Activated CD4-positive, alpha-beta memory T cell treated with anti-CD3 and anti-CD28 coated beads for 36 hours (primary cell): ENCODE measurements around the gene PAX2. TPM values are rescaled to one million over a fixed set of nuclear protein-coding genes. Genes with fewer than 3 reads are reported as not detected.

ENCODE experiments used
- CTCF ChIA-PET: fragments of 350-600 bp; sonication (Branson Sonifier 250); formaldehyde crosslinking; loops from one replicate; lab custom pipeline; 2021; ENCODE audit warnings: antibody characterized with exemption, inconsistent platforms; lab: Charles Lee
- POLR2A ChIA-PET: fragments of 350-600 bp; sonication (Branson Sonifier 250); formaldehyde crosslinking; loops from one replicate; lab custom pipeline; 2021; ENCODE audit warnings: antibody characterized with exemption; lab: Charles Lee
- DNase-seq: peaks from one replicate; pipeline ENCODE4 v3.0.0-alpha.2; 2020
- H3K27ac Mint-ChIP-seq: one replicate; pipeline ENCODE4 v1.8.0; 2021; ENCODE audit warnings: mixed read lengths
- H3K27me3 Mint-ChIP-seq: one replicate; pipeline ENCODE4 v1.8.0; 2021; ENCODE audit warnings: mixed read lengths
- H3K36me3 Mint-ChIP-seq: one replicate; pipeline ENCODE4 v1.8.0; 2021; ENCODE audit warnings: mixed read lengths
- H3K4me1 Mint-ChIP-seq: one replicate; pipeline ENCODE4 v1.8.0; 2021; ENCODE audit warnings: low read depth, mixed read lengths
- H3K4me3 Mint-ChIP-seq: one replicate; pipeline ENCODE4 v1.8.0; 2021; ENCODE audit warnings: mild to moderate bottlenecking, mixed read lengths
- H3K9me3 Mint-ChIP-seq: one replicate; pipeline ENCODE4 v1.8.0; 2021; ENCODE audit warnings: mixed read lengths
- intact Hi-C: fragments of 100-400 bp; cut with micrococcal nuclease; formaldehyde crosslinking; loops from one replicate; pipeline ENCODE4 v1.15.1; 2023
- total RNA-seq, 2 experiments: library from RNA; stranded (reverse); gene quantifications; one replicate each; pipeline ENCODE4 v1.2.3, GENCODE V29; 2021

Gene PAX2
- total RNA-seq, 2 experiments from 2014 or later: not detected

DNA sequence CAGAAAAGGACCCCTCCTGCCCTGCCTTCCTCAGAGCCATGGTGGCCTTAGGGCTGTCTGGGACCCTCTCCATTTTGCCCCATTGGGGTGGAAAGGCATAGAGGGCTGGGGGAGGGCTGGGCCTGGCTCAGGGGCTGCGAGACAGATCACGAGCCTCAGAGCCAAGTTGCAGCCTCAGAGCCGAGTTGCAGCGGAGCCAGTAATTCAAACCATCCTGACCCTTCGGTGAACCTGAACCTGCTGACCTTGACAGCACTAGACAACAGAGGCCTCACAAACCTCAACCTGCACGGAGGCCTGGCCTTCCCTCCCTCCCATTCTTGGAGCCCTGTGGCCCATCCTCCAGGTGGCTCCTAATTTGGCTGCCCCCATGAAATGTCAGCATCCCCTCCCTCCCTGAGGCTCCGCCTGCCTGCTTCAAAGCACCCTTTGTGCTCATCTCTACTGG is 45.4 kb downstream of the PAX2 start:
- no peaks in the 10 kb centered on the region for H3K4me1 Mint-ChIP-seq
- intact Hi-C loops: no loop called here
- H3K9me3 Mint-ChIP-seq: no peaks in the 10 kb centered on the region
- no peak for DNase-seq
- H3K27me3 Mint-ChIP-seq: peaks cover 30% of the 10 kb centered on the region
- ChIA-PET POLR2A (no interaction called here), CTCF (no interaction called here)
- H3K36me3 Mint-ChIP-seq: no peaks in the 10 kb centered on the region
- no peak overlapping the region for H3K27ac Mint-ChIP-seq
- no peak overlapping the region for H3K4me3 Mint-ChIP-seq

DNA sequence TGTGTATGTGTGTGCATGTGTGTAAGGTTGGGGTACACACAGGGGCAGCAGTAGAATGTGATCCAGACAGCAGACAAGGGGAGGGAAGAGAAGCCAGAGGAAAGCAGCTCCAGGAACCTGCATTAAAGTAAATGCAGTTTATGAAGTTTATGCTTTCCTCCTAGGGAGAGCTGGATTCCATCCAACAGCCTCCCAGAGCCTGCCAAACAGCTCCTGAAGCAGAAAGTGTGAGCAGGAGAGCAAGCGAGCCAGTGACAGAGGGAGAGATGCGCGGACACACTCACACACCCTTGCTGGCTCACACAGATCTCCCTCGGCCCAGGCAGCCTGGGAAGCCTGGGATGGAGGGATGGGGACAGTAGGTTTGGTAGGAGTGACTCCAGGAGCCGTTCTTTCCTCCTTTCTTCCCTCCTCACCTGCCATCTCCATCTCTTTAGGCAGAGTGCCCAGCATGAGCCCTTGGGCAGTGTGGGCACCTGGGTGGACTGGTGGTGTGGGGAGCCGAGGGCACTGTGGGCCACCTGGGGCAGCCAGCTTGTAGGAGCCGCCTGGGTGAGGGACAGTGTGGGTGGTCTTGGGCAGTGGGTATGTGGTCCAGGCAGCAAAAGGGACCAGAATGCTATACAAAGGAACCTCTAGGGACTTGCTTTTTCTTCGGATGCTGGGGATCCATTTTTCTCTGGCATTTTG is 46.1 kb downstream of the PAX2 start:
- Mint-ChIP-seq H3K4me1 (no peaks in the 10 kb centered on the region), H3K4me3 (no peak overlapping the region), H3K27me3 (peaks cover 30% of the 10 kb centered on the region), H3K9me3 (no peaks in the 10 kb centered on the region), H3K27ac (no peak overlapping the region), H3K36me3 (no peaks in the 10 kb centered on the region)
- CTCF ChIA-PET: no interaction called here
- POLR2A ChIA-PET: no interaction called here
- DNase-seq: no peak
- intact Hi-C loops: no loop called here

DNA sequence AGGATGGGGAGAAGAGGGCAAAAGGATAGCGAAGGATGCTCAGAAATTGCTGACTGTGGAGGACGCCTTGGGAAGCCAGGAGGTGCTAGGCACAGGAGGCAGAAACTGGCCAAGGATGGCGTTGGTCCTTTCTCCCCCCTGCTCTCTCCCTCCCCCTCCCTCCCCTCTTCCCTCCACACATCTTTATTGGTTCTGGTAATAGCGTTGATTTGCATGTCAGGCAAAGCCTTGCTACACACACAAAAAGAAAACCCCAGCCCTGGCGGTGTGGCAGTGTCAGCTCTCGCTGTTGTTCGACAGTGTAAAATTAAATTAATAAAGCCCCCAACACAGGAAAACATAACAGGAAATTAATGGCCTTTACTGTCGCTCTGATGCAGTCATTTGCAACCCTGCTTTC is 47.2 kb downstream of the PAX2 start:
- peaks cover 33% of the 10 kb centered on the region for H3K27me3 Mint-ChIP-seq

DNA sequence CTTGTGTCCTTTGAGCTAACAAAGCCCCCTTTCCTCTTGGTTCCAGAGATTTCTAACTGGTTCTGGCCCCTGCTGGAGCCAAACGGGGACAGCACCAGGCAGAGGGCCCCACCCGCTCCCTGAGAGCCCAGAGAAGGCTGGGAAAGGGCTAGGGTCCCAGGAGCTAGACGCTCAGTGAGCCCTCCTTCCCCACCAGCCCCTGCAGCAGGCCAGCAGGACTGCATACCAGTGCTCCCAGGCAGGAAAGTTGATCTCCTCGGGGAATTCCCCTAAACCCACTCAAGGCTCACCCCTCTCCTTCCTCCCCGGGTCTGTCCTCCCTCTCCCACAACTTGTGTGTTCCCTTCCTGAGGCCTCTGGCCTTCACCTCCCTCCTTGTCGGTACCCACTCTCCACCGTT is 47.7 kb downstream of the PAX2 start:
- CTCF ChIA-PET: interaction anchor here (0.7 kb wide), 1 partner anchor 79 kb away, joined by 3 read pairs; no protein-coding TSS in a partner anchor
- Mint-ChIP-seq H3K4me3 (no peak overlapping the region), H3K4me1 (no peaks in the 10 kb centered on the region), H3K27ac (no peak overlapping the region), H3K9me3 (no peaks in the 10 kb centered on the region), H3K27me3 (peaks cover 34% of the 10 kb centered on the region), H3K36me3 (no peaks in the 10 kb centered on the region)
- intact Hi-C loops: no loop called here
- POLR2A ChIA-PET: no interaction called here
- no peak for DNase-seq

More for the DNA sequence above, 47.2 kb downstream of the PAX2 start:
- POLR2A ChIA-PET: no interaction called here
- no peaks in the 10 kb centered on the region for H3K9me3 Mint-ChIP-seq
- no peaks in the 10 kb centered on the region for H3K4me1 Mint-ChIP-seq
- CTCF ChIA-PET: no interaction called here
- no peak overlapping the region for H3K27ac Mint-ChIP-seq
- intact Hi-C loops: no loop called here
- no peak for DNase-seq
- H3K36me3 Mint-ChIP-seq: no peaks in the 10 kb centered on the region
- no peak overlapping the region for H3K4me3 Mint-ChIP-seq

DNA sequence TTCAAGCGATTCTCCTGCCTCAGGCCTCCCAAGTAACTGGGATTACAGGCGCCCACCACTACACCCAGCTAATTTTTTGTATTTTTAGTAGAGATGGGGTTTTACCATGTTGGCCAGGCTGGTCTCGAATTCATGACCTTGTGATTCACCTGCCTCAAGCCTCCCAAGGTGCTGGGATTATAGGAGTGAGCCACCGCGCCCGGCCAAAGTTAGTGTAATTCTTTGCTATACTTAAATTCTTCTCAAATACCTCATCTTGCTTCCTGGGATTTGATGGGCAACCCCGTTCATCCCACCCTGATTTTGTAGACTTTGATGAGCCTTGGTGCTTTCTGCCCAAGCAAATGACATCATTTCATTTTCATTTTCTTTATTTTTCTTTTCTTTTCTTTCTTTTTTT is 54.5 kb downstream of the PAX2 start:
- DNase-seq: no peak
- no peaks in the 10 kb centered on the region for H3K9me3 Mint-ChIP-seq

DNA sequence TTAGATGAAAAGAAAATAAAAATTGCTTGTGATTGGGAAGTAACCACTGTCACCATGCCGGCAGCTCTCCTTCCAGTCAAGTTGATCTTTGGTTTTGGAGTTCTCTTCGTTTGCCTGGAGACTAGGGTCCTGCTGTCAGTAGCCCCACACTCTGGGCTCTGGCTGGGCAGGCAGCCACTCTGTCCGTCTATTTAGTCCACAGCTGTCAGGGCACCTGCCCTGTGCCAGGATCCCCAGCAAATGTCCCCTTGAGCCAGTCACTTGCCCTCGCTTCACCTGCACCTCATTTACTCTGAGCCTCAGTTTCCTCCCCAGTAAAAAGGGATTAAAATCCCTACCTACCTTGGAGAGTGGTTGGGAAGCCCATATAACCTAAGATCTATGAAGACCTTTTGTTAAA is 55.5 kb downstream of the PAX2 start:
- POLR2A ChIA-PET: no interaction called here
- no peaks in the 10 kb centered on the region for H3K4me1 Mint-ChIP-seq

More for the DNA sequence above, 54.5 kb downstream of the PAX2 start:
- no peak overlapping the region for H3K27ac Mint-ChIP-seq
- no peaks in the 10 kb centered on the region for H3K4me1 Mint-ChIP-seq
- CTCF ChIA-PET: interaction anchor here (0.6 kb wide), 1 partner anchor 397 kb away, joined by 3 read pairs; no protein-coding TSS in a partner anchor
- no peaks in the 10 kb centered on the region for H3K36me3 Mint-ChIP-seq
- no peak overlapping the region for H3K4me3 Mint-ChIP-seq
- peaks cover 50% of the 10 kb centered on the region for H3K27me3 Mint-ChIP-seq
- intact Hi-C loops: no loop called here
- POLR2A ChIA-PET: no interaction called here

DNA sequence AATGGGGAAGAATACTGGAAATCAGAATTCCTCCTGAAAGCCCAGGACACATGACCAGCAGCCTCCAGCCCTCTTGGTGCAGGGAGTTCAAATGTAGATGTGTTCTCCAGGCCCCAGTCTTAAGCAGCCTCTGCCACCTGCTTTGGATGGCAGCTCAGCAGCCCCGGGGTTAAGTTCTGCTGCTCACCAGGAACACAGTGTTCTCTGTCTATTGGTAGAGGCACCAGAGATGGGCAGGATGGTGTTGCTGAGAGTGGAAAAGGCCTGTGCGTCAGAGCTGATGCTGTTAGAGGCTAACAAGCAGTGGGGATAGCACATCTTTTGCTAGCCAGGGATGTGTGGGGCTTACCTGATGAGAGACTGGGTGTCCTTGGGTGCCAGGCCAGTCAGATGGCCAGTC is 56.8 kb downstream of the PAX2 start:
- DNase-seq: no peak
- intact Hi-C loops: no loop called here
- Mint-ChIP-seq H3K27ac (no peak overlapping the region), H3K4me3 (no peak overlapping the region), H3K4me1 (no peaks in the 10 kb centered on the region), H3K36me3 (no peaks in the 10 kb centered on the region), H3K27me3 (peaks cover 56% of the 10 kb centered on the region), H3K9me3 (no peaks in the 10 kb centered on the region)
- ChIA-PET CTCF (no interaction called here), POLR2A (no interaction called here)

More for the DNA sequence above, 55.5 kb downstream of the PAX2 start:
- no peak overlapping the region for H3K27ac Mint-ChIP-seq
- CTCF ChIA-PET: no interaction called here
- no peaks in the 10 kb centered on the region for H3K36me3 Mint-ChIP-seq
- H3K27me3 Mint-ChIP-seq: peaks cover 51% of the 10 kb centered on the region
- H3K4me3 Mint-ChIP-seq: no peak overlapping the region
- no peak for DNase-seq
- intact Hi-C loops: no loop called here
- H3K9me3 Mint-ChIP-seq: no peaks in the 10 kb centered on the region

DNA sequence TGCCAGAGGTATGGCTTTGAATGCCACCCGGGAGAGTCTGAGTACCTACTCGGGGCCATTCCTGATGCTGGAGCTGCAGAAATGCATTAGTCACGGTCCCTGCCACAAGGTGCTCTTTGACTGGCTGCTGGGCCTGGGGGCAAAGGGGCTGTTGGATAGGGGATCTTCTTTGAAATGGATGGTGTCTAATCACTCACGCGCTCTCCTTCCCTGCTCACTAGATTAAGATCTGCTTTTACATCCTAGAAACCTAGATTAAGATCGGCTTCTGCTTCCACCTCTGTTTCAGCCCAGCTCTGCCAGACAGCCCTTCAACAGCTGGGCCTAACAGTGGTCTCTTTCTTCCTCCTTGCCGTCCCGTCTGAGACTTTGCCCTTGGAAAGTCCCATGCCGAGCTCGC is 57.2 kb downstream of the PAX2 start:
- intact Hi-C loops: no loop called here
- no peaks in the 10 kb centered on the region for H3K9me3 Mint-ChIP-seq
- no peak overlapping the region for H3K27ac Mint-ChIP-seq
- no peaks in the 10 kb centered on the region for H3K36me3 Mint-ChIP-seq
- CTCF ChIA-PET: no interaction called here
- POLR2A ChIA-PET: no interaction called here
- peaks cover 56% of the 10 kb centered on the region for H3K27me3 Mint-ChIP-seq
- DNase-seq: no peak
- H3K4me1 Mint-ChIP-seq: no peaks in the 10 kb centered on the region
- no peak overlapping the region for H3K4me3 Mint-ChIP-seq

DNA sequence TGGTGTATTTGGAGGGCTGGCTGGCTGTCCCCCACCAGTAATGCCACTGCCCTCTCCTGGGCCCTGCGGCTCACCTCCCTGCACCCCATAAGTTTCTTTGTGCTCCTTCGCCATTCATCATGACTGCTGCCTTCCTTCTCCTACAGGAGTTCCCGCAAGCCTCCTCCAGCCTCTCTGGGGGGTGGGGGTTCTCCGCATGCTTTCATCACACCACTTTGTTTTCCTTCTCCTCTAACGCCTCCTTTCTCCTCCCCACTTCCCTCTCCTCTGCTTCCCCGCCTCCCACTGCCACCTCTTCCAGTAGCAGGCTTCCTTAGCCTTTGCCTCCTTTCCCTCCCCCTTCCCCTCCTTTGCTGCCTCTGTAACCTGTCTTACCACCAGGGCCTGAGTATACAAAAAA is 58.1 kb downstream of the PAX2 start:
- CTCF ChIA-PET: no interaction called here
- intact Hi-C loops: no loop called here
- no peak for DNase-seq

DNA sequence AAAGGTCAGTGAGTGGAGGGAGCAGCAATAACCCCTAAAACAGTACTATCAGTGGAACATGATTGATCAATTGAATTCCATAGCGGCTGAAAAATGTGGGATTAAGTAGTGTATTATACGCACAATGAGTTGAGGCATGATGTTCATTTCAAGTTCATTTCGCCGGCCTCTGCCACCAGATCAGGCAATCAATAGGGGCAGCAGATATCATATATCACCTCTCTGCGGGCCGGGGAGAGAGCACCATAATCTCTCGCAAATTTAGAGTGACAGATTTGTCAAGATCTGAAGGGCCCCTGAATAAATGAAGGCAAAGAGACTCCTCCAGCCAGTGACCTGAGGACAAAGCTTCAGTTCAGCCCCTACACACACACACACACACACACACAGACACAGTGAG is 58.5 kb downstream of the PAX2 start:
- H3K4me3 Mint-ChIP-seq: no peak overlapping the region

More for the DNA sequence above, 58.1 kb downstream of the PAX2 start:
- Mint-ChIP-seq H3K27me3 (peaks cover 58% of the 10 kb centered on the region), H3K4me1 (no peaks in the 10 kb centered on the region), H3K27ac (no peak overlapping the region), H3K9me3 (no peaks in the 10 kb centered on the region), H3K4me3 (no peak overlapping the region), H3K36me3 (no peaks in the 10 kb centered on the region)
- POLR2A ChIA-PET: no interaction called here

DNA sequence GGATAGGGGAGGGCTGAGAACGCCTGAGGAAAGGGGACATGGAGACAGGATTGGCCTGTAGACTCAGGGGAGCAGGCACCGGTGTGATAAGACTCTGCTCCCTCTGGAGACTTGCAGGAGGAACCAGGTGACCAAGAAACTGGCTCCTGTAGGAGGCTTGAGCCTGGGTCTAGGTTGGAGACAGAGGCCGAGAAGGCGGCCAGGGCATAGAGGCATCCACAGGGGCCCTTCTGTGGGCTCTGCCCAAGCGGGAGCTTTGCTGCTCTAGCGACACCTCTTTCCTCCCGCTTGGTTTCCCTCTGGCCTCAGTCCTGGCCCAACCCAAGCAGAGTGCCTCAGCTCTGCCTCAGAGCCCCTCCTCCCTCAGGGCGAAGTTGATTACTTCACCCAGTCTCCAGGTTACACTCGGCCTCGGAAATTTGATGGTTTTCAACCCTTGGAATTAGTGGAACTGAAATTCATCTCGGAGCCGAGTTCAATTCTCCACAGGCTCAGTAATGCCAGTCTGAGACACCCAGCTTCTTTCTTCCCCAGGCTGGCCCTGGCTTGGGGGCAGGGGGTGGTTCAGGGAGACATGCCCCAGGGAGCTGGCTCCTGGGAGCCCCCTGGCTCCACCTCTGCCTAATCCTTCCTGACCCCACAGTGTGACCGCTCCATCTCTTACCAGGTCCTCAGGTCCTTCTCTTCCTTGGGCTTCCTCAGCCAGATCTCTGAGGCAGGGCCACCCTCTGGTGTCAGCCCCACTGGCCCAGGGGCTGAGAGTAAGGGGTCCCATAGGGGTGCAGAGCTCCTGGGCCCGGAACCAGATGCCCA is 60.4 kb downstream of the PAX2 start:
- H3K36me3 Mint-ChIP-seq: no peaks in the 10 kb centered on the region
- intact Hi-C loops: no loop called here
- POLR2A ChIA-PET: no interaction called here
- CTCF ChIA-PET: no interaction called here
- no peaks in the 10 kb centered on the region for H3K4me1 Mint-ChIP-seq
- H3K27me3 Mint-ChIP-seq: peaks cover 60% of the 10 kb centered on the region
- no peak overlapping the region for H3K27ac Mint-ChIP-seq
- no peak for DNase-seq
- H3K9me3 Mint-ChIP-seq: no peaks in the 10 kb centered on the region
- no peak overlapping the region for H3K4me3 Mint-ChIP-seq

More for the DNA sequence above, 58.5 kb downstream of the PAX2 start:
- DNase-seq: no peak
- Mint-ChIP-seq H3K27me3 (peaks cover 56% of the 10 kb centered on the region), H3K4me1 (no peaks in the 10 kb centered on the region), H3K9me3 (no peaks in the 10 kb centered on the region), H3K36me3 (no peaks in the 10 kb centered on the region), H3K27ac (no peak overlapping the region)
- intact Hi-C loops: no loop called here
- CTCF ChIA-PET: no interaction called here
- POLR2A ChIA-PET: no interaction called here

DNA sequence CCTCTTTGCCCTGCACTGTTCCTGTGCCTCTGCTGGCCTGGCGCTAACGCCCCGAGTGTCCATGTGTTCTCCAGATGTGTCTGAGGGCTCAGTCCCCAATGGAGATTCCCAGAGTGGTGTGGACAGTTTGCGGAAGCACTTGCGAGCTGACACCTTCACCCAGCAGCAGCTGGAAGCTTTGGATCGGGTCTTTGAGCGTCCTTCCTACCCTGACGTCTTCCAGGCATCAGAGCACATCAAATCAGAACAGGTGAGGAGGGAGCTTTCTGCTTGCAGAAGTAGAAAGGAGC is 60.9 kb downstream of the PAX2 start:
- Mint-ChIP-seq H3K36me3 (no peaks in the 10 kb centered on the region), H3K27me3 (peaks cover 60% of the 10 kb centered on the region), H3K9me3 (no peaks in the 10 kb centered on the region), H3K4me3 (no peak overlapping the region), H3K27ac (no peak overlapping the region), H3K4me1 (no peaks in the 10 kb centered on the region)
- DNase-seq: no peak
- CTCF ChIA-PET: no interaction called here
- intact Hi-C loops: no loop called here
- POLR2A ChIA-PET: no interaction called here
